ENCODE data around the gene RASAL2.
A peak's percentile ranks its signal among the peaks of the same experiment; 100 is the strongest.

Gene RASAL2

GRCh38 chr1:178266619-178267066 lies 172.7 kb downstream of the RASAL2 start:
- no peaks in the 10 kb centered on the region for H3K27me3 ChIP-seq (ENCODE audit: insufficient read depth, poor library complexity, severe bottlenecking)
- no peak for TF ChIP-seq CTCF (IDR thresholded peaks at IDR 0.05; ENCODE audit: poor library complexity, severe bottlenecking)
- peak overlapping the region; percentile 93 for H3K27ac ChIP-seq (ENCODE audit: poor library complexity, severe bottlenecking)
- no peak for DNase-seq (ENCODE audit: low spot score)
- H3K36me3 ChIP-seq (ENCODE audit: low read depth): no peaks in the 10 kb centered on the region
- no peaks in the 10 kb centered on the region for H3K9me3 ChIP-seq (ENCODE audit: severe bottlenecking)
- H3K4me3 ChIP-seq (ENCODE audit: severe bottlenecking): no peak overlapping the region
- peaks cover 60% of the 10 kb centered on the region for H3K4me1 ChIP-seq (ENCODE audit: insufficient read depth, poor library complexity, severe bottlenecking)
- ATAC-seq (ENCODE audit: low read depth): no peak

GRCh38 chr1:178267646-178268094 lies 173.8 kb downstream of the RASAL2 start:
- Histone ChIP-seq H3K4me1 (ENCODE audit: insufficient read depth, poor library complexity, severe bottlenecking) (peaks cover 59% of the 10 kb centered on the region), H3K27ac (ENCODE audit: poor library complexity, severe bottlenecking) (peak overlapping the region; percentile 93), H3K27me3 (ENCODE audit: insufficient read depth, poor library complexity, severe bottlenecking) (no peaks in the 10 kb centered on the region), H3K4me3 (ENCODE audit: severe bottlenecking) (no peak overlapping the region), H3K9me3 (ENCODE audit: severe bottlenecking) (no peaks in the 10 kb centered on the region), H3K36me3 (ENCODE audit: low read depth) (no peaks in the 10 kb centered on the region)
- no peak for TF ChIP-seq CTCF (IDR thresholded peaks at IDR 0.05; ENCODE audit: poor library complexity, severe bottlenecking)
- no peak for DNase-seq (ENCODE audit: low spot score)
- ATAC-seq (ENCODE audit: low read depth): peak; percentile 88

DNA sequence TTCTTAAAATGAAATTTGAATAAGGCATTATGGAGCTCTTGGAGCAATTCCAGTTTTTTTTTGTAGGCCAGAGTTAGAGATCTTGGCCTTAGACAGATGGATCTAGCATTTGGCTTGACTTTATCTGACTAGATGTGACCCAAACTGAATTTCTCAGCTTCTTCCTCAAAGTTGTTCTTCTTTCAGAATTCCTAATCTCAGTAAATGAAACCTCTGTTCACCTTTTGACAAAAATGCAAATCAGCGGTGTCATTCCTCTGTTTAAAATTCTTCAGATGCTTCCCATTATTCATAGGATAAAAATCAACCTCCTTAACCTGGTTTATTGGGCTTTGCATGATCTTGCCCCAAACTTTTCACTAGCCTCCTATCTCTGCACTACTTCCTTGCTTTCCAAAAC lies 177.6 kb downstream of the RASAL2 start:
- Histone ChIP-seq H3K36me3 (ENCODE audit: low read depth) (no peaks in the 10 kb centered on the region), H3K27ac (ENCODE audit: poor library complexity, severe bottlenecking) (peak overlapping the region; percentile 93), H3K27me3 (ENCODE audit: insufficient read depth, poor library complexity, severe bottlenecking) (no peaks in the 10 kb centered on the region), H3K9me3 (ENCODE audit: severe bottlenecking) (no peaks in the 10 kb centered on the region), H3K4me1 (ENCODE audit: insufficient read depth, poor library complexity, severe bottlenecking) (peaks cover 76% of the 10 kb centered on the region), H3K4me3 (ENCODE audit: severe bottlenecking) (no peak overlapping the region)
- no peak for ATAC-seq (ENCODE audit: low read depth)
- DNase-seq (ENCODE audit: low spot score): no peak
- no peak for TF ChIP-seq CTCF (IDR thresholded peaks at IDR 0.05; ENCODE audit: poor library complexity, severe bottlenecking)

GRCh38 chr1:178273707-178274410 lies 180.0 kb downstream of the RASAL2 start:
- peaks cover 71% of the 10 kb centered on the region for H3K4me1 ChIP-seq (ENCODE audit: insufficient read depth, poor library complexity, severe bottlenecking)
- peak overlapping the region; percentile 86 for H3K27ac ChIP-seq (ENCODE audit: poor library complexity, severe bottlenecking)
- no peaks in the 10 kb centered on the region for H3K36me3 ChIP-seq (ENCODE audit: low read depth)
- no peak overlapping the region for H3K4me3 ChIP-seq (ENCODE audit: severe bottlenecking)
- ATAC-seq (ENCODE audit: low read depth) (peak; percentile 90), DNase-seq (ENCODE audit: low spot score) (no peak)
- H3K9me3 ChIP-seq (ENCODE audit: severe bottlenecking): no peaks in the 10 kb centered on the region
- TF ChIP-seq CTCF (IDR thresholded peaks at IDR 0.05; ENCODE audit: poor library complexity, severe bottlenecking): no peak
- no peaks in the 10 kb centered on the region for H3K27me3 ChIP-seq (ENCODE audit: insufficient read depth, poor library complexity, severe bottlenecking)

GRCh38 chr1:178275049-178275448 lies 181.1 kb downstream of the RASAL2 start:
- DNase-seq (ENCODE audit: low spot score) (no peak), ATAC-seq (ENCODE audit: low read depth) (no peak)
- H3K4me3 ChIP-seq (ENCODE audit: severe bottlenecking): no peak overlapping the region
- no peaks in the 10 kb centered on the region for H3K36me3 ChIP-seq (ENCODE audit: low read depth)
- no peaks in the 10 kb centered on the region for H3K9me3 ChIP-seq (ENCODE audit: severe bottlenecking)
- no peak for TF ChIP-seq CTCF (IDR thresholded peaks at IDR 0.05; ENCODE audit: poor library complexity, severe bottlenecking)
- H3K4me1 ChIP-seq (ENCODE audit: insufficient read depth, poor library complexity, severe bottlenecking): peaks cover 73% of the 10 kb centered on the region
- H3K27me3 ChIP-seq (ENCODE audit: insufficient read depth, poor library complexity, severe bottlenecking): no peaks in the 10 kb centered on the region
- peak overlapping the region; percentile 86 for H3K27ac ChIP-seq (ENCODE audit: poor library complexity, severe bottlenecking)
